Epithelial cell of proximal tubule (primary cell): ENCODE results near the gene BSPRY. TPM values are rescaled to one million over a fixed set of nuclear protein-coding genes. Genes with fewer than 3 reads are reported as not detected.

Experiments
- DNase-seq: peaks from one replicate; pipeline ENCODE4 v3.0.0-alpha.2; 2011; ENCODE audit warnings: low read depth
- H3K4me3 ChIP-seq: 2 replicates; pipeline ENCODE4 v1.5.1; 2011; ENCODE audit warnings: low read depth, mild to moderate bottlenecking, low read length
- total RNA-seq: library from RNA; depleted of rRNA; stranded (reverse); fragments of >200 nt; gene quantifications from 2 replicates; pipeline ENCODE4 v1.2.3, GENCODE V29; 2015
- TF ChIP-seq, protein P1 (sequence below): conservative IDR thresholded peaks from 2 replicates; pipeline ENCODE4 v1.5.1; 2012; ENCODE audit warnings: low read depth, mild to moderate bottlenecking, low read length

Gene BSPRY
- total RNA-seq, 1 donor from 2014 or later: 15.2 TPM

DNA sequence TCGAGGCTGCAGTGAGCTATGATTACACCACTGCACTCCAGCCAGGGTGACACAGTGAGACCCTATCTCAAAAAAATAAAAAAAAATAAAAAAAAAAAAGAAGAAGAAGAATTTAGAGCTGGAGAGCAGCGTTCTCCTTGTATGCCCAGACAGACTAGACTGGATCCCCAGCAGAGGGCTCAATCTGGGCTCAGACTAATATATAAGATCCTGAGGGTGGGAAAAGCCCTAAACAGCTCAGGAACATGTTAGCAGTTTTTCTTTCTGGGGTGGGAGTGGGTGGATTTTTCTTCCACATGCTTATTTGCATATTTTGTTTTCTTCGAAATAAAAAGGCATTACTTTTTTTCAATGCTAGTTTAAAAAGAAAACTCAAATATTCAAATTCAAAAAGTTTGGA, 904 bp upstream of the BSPRY start:
- no peak for DNase-seq
- TF ChIP-seq, protein P1, sequence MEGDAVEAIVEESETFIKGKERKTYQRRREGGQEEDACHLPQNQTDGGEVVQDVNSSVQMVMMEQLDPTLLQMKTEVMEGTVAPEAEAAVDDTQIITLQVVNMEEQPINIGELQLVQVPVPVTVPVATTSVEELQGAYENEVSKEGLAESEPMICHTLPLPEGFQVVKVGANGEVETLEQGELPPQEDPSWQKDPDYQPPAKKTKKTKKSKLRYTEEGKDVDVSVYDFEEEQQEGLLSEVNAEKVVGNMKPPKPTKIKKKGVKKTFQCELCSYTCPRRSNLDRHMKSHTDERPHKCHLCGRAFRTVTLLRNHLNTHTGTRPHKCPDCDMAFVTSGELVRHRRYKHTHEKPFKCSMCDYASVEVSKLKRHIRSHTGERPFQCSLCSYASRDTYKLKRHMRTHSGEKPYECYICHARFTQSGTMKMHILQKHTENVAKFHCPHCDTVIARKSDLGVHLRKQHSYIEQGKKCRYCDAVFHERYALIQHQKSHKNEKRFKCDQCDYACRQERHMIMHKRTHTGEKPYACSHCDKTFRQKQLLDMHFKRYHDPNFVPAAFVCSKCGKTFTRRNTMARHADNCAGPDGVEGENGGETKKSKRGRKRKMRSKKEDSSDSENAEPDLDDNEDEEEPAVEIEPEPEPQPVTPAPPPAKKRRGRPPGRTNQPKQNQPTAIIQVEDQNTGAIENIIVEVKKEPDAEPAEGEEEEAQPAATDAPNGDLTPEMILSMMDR: no peak
- H3K4me3 ChIP-seq: no peak overlapping the region

DNA sequence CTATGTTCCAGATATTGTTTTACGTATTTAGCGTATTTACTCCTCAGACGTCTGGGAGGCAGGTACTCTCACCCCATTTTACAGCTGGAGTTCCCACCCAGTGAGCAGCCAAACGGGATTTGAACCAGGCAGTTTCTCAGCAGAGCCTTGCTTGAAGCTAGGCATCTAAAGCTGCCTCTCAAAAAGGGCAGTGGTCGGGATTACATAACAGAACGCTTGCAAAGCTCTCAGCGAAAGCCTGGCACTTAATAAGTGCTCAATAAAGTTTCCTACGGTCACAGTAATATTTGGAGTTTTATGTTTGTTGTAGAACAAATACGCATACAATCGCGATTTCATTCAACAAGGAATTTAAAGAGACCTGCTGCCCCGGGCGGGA, 286 bp upstream of the BSPRY start:
- TF ChIP-seq, protein P1: no peak
- H3K4me3 ChIP-seq: peak overlapping the region; percentile 55
- no peak for DNase-seq

DNA sequence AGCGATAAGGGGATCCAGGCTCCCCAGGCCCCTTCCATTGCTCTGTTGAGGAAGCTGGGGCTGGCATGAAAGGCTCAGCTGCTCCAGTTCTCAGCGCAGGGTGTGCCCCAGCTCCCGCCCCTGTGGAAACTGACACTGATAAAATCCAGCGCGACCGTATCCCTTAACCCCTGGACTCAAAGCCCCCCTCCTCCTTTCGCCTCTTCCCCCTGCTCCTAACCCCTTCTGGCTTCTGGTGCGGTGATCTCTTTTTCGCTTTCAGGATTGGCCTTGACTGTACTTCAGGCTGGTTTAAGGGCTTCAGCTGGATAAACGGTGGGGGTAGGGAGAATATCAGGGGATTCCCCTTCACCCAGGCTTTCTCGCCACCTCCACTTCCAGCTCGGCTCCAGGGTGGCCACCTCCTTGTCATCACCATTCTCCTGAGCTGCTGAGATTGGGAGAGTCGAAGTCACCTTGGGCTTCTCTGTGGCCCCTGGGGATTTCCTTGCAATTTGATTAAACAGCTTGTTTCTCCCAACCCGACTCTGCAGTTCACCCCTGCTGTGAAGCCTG, 843 bp downstream of the BSPRY start:
- no peak for DNase-seq
- TF ChIP-seq, protein P1: no peak
- H3K4me3 ChIP-seq: peak overlapping the region; percentile 55

DNA sequence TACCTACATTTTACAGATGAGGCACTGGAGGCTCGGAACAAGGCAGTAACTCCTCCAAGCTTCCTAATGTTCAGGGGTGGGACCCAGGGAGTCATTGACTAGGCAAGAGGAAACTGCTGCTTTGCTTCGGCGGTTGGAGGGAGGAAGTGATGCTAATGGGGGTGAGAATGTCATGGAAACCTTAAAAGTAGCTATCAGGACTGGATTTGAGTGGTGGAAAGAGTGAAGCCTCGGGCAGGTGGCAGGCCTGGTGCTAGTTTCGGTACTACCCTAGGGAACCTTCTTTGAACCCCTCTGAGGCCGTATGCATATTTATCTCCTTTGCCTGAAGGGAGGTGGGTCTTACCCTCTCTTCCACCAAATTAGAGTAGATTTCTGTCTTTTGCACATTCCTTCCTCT, 1.6 kb downstream of the BSPRY start:
- H3K4me3 ChIP-seq: no peak overlapping the region
- TF ChIP-seq, protein P1: no peak
- DNase-seq: no peak

DNA sequence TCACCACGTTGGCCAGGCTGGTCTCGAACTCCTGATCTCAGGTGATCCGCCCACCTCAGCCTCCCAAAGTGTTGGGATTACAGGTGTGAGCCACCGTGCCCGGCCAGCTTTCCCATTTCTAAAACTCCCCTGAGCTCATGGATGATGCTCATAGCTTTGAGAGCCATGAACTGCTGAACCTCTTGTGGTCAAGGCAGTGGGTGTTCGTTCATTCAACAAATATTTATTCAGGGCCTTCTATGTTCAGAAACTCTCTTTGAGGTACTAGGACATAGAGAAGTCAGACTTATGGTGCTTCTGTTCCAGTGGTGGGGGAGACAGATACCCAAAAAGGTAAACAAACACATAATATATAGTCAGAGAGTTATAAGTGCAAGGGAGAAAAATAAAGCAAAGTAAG, 2.7 kb downstream of the BSPRY start:
- TF ChIP-seq, protein P1: no peak
- no peak overlapping the region for H3K4me3 ChIP-seq
- DNase-seq: no peak

DNA sequence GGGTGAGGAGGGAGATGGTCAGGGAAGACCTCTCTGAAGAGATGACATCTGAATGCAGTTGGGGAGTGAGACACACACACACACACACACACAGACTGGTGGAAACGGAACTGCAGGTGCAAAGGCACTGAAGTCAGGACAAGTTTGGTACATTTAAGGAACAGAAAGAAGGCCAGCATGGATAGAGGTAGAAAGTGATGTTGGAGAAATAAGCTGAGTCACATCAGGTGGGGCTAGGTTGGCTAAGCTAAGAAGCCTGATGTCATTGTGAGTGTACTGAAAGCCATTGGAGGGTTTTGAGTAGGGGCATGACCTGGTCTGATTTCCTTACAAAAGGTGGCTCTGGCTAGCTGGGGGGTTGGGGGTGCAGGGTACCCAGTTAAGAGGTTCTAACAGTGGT, 3.1 kb downstream of the BSPRY start:
- no peak overlapping the region for H3K4me3 ChIP-seq
- TF ChIP-seq, protein P1: no peak
- no peak for DNase-seq

DNA sequence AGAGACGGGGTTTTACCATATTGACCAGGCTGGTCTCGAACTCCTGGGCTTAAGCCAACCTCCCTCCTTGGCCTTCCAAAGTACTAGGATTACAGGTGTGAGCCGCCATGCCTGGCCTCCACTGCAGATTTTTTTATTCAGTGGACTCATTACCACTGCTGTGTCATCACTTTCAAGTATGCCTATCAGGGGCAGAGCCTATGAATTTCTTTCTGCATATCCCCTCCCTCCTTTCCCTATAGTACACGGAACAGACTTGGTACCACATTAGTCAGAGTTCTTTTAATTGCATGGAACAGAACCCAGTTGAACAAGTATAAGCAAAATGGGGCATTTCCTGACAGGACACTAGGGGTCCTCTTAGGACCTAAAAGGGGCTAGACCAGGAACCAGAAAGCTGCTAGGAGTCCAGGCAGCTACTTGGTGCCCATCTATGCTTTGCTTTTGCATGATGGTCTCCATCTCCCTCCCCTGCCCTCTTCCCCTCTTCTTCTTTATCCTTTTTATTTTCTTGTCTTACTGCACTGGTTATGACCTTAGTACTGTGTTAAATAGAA, 5.8 kb downstream of the BSPRY start:
- no peak for DNase-seq
- TF ChIP-seq, protein P1: peak; percentile 59
- H3K4me3 ChIP-seq: no peak overlapping the region
